Left lung (tissue), 10 donors: ENCODE results near the gene HSPA4L. TPM values are rescaled to one million over a fixed set of nuclear protein-coding genes. Genes with fewer than 3 reads are reported as not detected.

Source experiments
- ATAC-seq: fragments of 200-7000 bp; cut with Tn5 transposase; one replicate; pipeline ENCODE4 v1.9.1; 2020; ENCODE audit warnings: moderate library complexity
- DNase-seq, 4 donors: peaks; one replicate each; pipeline ENCODE4 v3.0.0-alpha.2; 2013 to 2020
- H3K27ac ChIP-seq, 2 donors: fragments of 200-600 bp; sonication (generic) in 1 of 2; one replicate each; pipeline versions ENCODE4 v1.5.0 to v1.8.0; 2020 to 2021
- H3K27me3 ChIP-seq, 2 donors: fragments of 200-600 bp; sonication (generic) in 1 of 2; one replicate each; pipeline versions ENCODE4 v1.5.0 to v1.8.0; 2020 to 2021
- H3K36me3 ChIP-seq, 2 donors: fragments of 200-600 bp; sonication (generic) in 1 of 2; one replicate each; pipeline versions ENCODE4 v1.5.0 to v1.8.0; 2020 to 2021
- H3K4me1 ChIP-seq, 2 donors: fragments of 200-600 bp; one replicate each; pipeline ENCODE4 v1.8.0; 2021
- H3K4me3 ChIP-seq, 2 donors: fragments of 200-600 bp; sonication (generic) in 1 of 2; one replicate each; pipeline versions ENCODE4 v1.5.0 to v1.8.0; 2020 to 2021; ENCODE audit warnings: mild to moderate bottlenecking in 1 of 2
- H3K9me3 ChIP-seq, 2 donors: fragments of 200-600 bp; sonication (generic) in 1 of 2; one replicate each; pipeline versions ENCODE4 v1.5.0 to v1.8.0; 2020 to 2021
- intact Hi-C, 2 donors: fragments of 100-400 bp; cut with DNase I; formaldehyde crosslinking; loops; one replicate each; pipeline versions ENCODE4 v1.11.2 to v1.14.2; 2022
- polyA plus RNA-seq, 6 donors: library from polyadenylated mRNA; unstranded; fragments of 120-200 nt; gene quantifications; one replicate each; pipeline ENCODE4 v1.2.1, GENCODE V29; 2013; ENCODE audit not compliant: insufficient read length in 6 of 6
- total RNA-seq, 2 donors: library from RNA; stranded (reverse); fragmentation: NEBNext Ultra II Directional; extraction: Animal tissue kit (Norgen Biotek cat#: 25700); gene quantifications; one replicate each; pipeline ENCODE4 v1.2.1, GENCODE V29; 2021
- TF ChIP-seq, protein P1 (sequence below), 2 donors: fragments of 200-600 bp; sonication (generic) in 1 of 2; IDR thresholded peaks; one replicate each; pipeline versions ENCODE4 v1.5.0 to v1.8.0; 2021; ENCODE audit warnings: antibody characterized with exemption in 2 of 2
- donor health status: DM: no; HTN: yes; CAD: no.
- donor health status: DM: no; HTN: no; CAD: no.

HSPA4L gene
- total and polyA plus RNA-seq, 8 donors, result 6.1 to 201 (median 8.0) TPM

DNA sequence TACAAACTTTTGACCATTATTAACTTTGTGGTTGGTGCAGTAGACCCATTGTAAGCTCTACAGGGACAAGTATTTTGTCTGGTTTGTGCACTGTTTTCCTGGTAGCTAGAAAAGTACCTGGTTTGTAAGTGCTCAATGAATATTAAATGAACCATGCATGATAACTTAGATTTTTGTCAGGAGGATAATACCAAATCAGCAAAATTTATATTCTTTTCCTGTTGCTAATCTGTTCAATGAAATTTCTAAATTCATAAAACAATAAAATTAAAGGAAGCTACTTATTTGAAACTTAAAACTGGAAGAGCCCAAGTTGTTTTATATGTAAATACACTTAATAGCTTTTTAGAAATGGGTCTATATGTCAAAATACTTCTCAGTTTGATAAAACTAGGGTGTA, 17.6 kb downstream of the HSPA4L start:
- Histone ChIP-seq H3K36me3 (no peaks in the 10 kb centered on the region), H3K27me3 (no peaks in the 10 kb centered on the region), H3K9me3 (no peaks in the 10 kb centered on the region), H3K27ac (no peak overlapping the region), H3K4me1 (no peaks in the 10 kb centered on the region), H3K4me3 (no peak overlapping the region)
- no peak for DNase-seq
- ATAC-seq, result no peak
- TF ChIP-seq, protein P1, sequence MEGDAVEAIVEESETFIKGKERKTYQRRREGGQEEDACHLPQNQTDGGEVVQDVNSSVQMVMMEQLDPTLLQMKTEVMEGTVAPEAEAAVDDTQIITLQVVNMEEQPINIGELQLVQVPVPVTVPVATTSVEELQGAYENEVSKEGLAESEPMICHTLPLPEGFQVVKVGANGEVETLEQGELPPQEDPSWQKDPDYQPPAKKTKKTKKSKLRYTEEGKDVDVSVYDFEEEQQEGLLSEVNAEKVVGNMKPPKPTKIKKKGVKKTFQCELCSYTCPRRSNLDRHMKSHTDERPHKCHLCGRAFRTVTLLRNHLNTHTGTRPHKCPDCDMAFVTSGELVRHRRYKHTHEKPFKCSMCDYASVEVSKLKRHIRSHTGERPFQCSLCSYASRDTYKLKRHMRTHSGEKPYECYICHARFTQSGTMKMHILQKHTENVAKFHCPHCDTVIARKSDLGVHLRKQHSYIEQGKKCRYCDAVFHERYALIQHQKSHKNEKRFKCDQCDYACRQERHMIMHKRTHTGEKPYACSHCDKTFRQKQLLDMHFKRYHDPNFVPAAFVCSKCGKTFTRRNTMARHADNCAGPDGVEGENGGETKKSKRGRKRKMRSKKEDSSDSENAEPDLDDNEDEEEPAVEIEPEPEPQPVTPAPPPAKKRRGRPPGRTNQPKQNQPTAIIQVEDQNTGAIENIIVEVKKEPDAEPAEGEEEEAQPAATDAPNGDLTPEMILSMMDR (IDR thresholded peaks at IDR 0.05), result no peak
- intact Hi-C loops, result no loop called here

DNA sequence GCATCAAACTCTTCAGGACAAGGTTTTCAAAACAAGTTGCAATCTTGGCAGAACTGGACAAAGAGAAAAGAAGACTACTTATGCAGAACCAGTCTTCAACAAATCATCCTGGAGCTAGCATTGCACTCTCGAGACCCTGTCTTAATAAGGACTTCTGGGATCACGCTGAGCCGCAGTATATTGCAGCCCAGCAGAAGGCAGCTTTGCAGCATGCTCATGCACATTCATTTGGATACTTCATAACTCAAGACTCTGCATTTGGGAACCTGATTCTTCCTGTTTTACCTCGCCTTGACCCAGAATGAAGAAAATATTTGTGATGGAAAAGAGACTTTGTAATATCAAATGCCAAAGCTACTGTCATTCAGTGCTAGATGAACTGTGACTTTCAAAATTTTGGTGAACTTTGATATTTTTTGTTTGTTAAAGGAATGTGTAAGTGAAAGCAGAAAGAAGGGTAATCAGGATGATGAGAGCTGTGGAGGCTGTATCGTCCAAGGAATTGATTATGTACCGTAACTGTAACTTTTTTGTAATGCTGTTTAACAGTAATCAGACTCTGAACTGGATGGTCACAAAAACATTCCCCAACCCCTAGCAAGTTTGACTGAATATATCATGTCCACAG, 27.2 kb downstream of the HSPA4L start:
- no peak overlapping the region for H3K4me3 ChIP-seq
- no peaks in the 10 kb centered on the region for H3K36me3 ChIP-seq
- intact Hi-C loops, result no loop called here
- ATAC-seq, result no peak
- no peaks in the 10 kb centered on the region for H3K27me3 ChIP-seq
- no peaks in the 10 kb centered on the region for H3K9me3 ChIP-seq
- H3K27ac ChIP-seq, result no peak overlapping the region
- H3K4me1 ChIP-seq, result no peaks in the 10 kb centered on the region
- TF ChIP-seq, protein P1 (IDR thresholded peaks at IDR 0.05), result no peak
- peak in 2 of 4 donors; percentile 3 to 29 for DNase-seq

DNA sequence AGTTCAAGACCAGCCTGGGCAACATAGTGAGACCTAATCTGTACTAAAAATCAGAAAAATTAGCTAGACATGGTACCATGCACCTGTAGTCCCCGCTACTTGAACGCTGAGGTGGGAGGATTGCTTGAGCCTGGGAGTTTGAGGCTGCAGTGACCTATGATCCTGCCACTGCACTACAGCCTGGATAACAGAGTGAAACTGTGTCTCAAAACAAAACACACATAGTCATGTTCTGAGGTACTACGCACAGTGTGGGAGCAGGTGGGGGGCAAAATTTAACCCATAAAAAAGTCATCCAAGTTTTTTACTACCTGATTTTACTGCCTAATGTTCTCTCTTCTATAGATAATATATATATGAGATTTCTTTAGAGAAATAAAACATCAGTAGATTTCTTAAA, 28.4 kb downstream of the HSPA4L start:
- H3K36me3 ChIP-seq, result no peaks in the 10 kb centered on the region
- no peaks in the 10 kb centered on the region for H3K4me1 ChIP-seq
- no peak overlapping the region for H3K27ac ChIP-seq
- DNase-seq (no peak), ATAC-seq (no peak)
- TF ChIP-seq, protein P1 (IDR thresholded peaks at IDR 0.05), result no peak
- intact Hi-C loops, result no loop called here
- H3K4me3 ChIP-seq, result no peak overlapping the region
- H3K9me3 ChIP-seq, result no peaks in the 10 kb centered on the region
- H3K27me3 ChIP-seq, result no peaks in the 10 kb centered on the region

DNA sequence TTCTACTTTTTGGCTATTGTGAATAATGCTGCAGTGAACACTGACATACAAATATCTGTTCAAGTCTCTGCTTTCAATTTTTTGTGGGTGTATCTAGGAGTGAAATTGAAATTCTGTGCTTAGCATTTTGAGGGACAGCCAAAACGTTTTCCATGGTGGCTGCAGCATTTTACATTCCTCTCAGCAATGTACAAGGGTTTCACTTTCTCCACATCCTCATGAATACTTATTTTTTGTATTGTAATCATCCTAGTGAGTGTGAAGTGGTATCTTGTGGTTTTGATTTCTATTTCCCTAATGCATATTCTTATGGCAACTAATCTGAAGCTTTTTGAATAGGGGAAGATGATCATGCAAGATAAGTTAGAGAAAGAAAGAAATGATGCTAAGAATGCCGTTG, 40.3 kb downstream of the HSPA4L start:
- intact Hi-C loops, result no loop called here
- DNase-seq (no peak), ATAC-seq (no peak)
- Histone ChIP-seq H3K27me3 (no peaks in the 10 kb centered on the region), H3K9me3 (no peaks in the 10 kb centered on the region), H3K4me3 (no peak overlapping the region), H3K36me3 (no peaks in the 10 kb centered on the region), H3K27ac (no peak overlapping the region), H3K4me1 (no peaks in the 10 kb centered on the region)
- TF ChIP-seq, protein P1 (IDR thresholded peaks at IDR 0.05), result no peak

DNA sequence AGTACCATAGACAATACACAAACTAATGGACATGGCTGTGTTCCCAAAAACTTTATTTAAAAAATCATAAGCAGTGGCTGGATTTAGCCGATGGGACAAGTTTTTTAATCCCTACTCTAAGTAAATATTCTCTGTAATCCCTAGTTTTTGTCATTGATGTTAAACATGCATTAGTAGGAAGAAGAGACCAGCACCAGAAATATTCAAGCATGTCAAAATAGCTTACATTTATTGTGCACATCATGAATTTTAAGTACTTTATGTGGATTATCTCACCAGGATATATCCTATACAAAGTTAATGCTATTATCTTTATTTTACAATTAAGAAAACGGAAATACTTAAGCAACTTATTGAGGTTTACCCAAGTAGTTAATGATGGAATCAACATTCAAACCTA, 46.0 kb downstream of the HSPA4L start:
- TF ChIP-seq, protein P1 (IDR thresholded peaks at IDR 0.05), result no peak
- Histone ChIP-seq H3K27me3 (no peaks in the 10 kb centered on the region), H3K36me3 (no peaks in the 10 kb centered on the region), H3K4me1 (no peaks in the 10 kb centered on the region), H3K4me3 (no peak overlapping the region), H3K9me3 (no peaks in the 10 kb centered on the region), H3K27ac (no peak overlapping the region)
- no peak for ATAC-seq
- DNase-seq, result no peak
- intact Hi-C loops, result no loop called here
